ENCODE measurements around the gene TEN1. TPM values are rescaled to one million over a fixed set of nuclear protein-coding genes. Genes with fewer than 3 reads are reported as not detected.

Gene TEN1
- total and polyA plus RNA-seq, 2 of the 13 experiments (the other 11 are each of a cell fraction or from before 2014, with no cell fraction given), result 18.0 to 21.3 TPM

DNA sequence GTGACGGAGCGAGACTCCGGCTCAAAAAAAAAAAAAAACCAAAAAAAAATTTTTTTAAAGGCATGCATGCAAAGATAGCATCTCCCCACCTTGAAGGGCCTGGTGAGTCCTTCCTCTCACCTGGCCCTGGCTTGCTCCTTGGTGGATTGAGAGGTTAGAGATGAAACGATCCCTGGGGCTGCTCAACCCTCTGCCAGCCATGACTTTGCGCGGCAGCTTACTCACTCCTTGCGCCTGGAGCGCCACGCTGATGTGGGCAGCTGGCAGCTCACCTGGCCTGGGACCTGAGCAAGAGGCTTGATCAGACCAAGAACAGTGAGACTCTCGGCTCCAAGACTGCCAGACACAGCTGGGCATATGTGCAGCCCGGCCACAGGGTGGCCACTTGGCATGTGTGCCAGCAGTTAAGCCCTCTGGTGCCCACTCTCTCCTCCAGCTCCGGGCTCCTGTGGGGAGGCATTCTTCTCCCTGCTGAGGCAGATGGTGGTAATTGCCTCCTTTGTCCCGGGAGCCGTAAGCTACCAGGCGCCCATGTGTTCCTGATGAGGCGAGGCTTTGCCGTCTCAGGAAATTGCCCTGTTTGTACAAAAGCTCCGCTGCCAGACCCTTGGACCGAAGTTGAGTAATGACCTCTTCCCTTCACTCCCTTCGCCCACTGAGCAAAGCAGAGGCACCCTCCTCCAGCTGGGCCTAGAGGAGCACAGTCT, 53.2 kb downstream of the TEN1 start (continued):
- TF ChIP-seq, protein P1, sequence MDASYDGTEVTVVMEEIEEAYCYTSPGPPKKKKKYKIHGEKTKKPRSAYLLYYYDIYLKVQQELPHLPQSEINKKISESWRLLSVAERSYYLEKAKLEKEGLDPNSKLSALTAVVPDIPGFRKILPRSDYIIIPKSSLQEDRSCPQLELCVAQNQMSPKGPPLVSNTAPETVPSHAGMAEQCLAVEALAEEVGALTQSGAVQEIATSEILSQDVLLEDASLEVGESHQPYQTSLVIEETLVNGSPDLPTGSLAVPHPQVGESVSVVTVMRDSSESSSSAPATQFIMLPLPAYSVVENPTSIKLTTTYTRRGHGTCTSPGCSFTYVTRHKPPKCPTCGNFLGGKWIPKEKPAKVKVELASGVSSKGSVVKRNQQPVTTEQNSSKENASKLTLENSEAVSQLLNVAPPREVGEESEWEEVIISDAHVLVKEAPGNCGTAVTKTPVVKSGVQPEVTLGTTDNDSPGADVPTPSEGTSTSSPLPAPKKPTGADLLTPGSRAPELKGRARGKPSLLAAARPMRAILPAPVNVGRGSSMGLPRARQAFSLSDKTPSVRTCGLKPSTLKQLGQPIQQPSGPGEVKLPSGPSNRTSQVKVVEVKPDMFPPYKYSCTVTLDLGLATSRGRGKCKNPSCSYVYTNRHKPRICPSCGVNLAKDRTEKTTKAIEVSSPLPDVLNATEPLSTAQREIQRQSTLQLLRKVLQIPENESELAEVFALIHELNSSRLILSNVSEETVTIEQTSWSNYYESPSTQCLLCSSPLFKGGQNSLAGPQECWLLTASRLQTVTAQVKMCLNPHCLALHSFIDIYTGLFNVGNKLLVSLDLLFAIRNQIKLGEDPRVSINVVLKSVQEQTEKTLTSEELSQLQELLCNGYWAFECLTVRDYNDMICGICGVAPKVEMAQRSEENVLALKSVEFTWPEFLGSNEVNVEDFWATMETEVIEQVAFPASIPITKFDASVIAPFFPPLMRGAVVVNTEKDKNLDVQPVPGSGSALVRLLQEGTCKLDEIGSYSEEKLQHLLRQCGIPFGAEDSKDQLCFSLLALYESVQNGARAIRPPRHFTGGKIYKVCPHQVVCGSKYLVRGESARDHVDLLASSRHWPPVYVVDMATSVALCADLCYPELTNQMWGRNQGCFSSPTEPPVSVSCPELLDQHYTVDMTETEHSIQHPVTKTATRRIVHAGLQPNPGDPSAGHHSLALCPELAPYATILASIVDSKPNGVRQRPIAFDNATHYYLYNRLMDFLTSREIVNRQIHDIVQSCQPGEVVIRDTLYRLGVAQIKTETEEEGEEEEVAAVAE (CRISPR knock-in tag; IDR thresholded peaks at IDR 0.05; ENCODE audit: borderline replicate concordance), result peak; percentile 67; the same call in 1 of the 2 replicates
- TF ChIP-seq, protein P2, sequence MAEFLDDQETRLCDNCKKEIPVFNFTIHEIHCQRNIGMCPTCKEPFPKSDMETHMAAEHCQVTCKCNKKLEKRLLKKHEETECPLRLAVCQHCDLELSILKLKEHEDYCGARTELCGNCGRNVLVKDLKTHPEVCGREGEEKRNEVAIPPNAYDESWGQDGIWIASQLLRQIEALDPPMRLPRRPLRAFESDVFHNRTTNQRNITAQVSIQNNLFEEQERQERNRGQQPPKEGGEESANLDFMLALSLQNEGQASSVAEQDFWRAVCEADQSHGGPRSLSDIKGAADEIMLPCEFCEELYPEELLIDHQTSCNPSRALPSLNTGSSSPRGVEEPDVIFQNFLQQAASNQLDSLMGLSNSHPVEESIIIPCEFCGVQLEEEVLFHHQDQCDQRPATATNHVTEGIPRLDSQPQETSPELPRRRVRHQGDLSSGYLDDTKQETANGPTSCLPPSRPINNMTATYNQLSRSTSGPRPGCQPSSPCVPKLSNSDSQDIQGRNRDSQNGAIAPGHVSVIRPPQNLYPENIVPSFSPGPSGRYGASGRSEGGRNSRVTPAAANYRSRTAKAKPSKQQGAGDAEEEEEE (CRISPR knock-in tag; IDR thresholded peaks at IDR 0.05; ENCODE audit: borderline replicate concordance), result no peak
- TF ChIP-seq POLR2A (IDR thresholded peaks at IDR 0.05; ENCODE audit: insufficient read depth in 1 of 2, low read depth in 2 of 2, low read length in 2 of 2) (no peak), PRMT3 (CRISPR knock-in tag; IDR thresholded peaks at IDR 0.05; ENCODE audit: borderline replicate concordance, low read depth) (no peak), SKI (IDR thresholded peaks at IDR 0.05; ENCODE audit: partially characterized antibody) (no peak), DMAP1 (CRISPR knock-in tag; IDR thresholded peaks at IDR 0.05) (0 out of 2 replicates have a peak, but pooled peaks have one; percentile 31), ZFY (CRISPR knock-in tag; IDR thresholded peaks at IDR 0.05) (peak; percentile 43), JUNB (CRISPR knock-in tag; IDR thresholded peaks at IDR 0.05; ENCODE audit: borderline replicate concordance) (no peak), ARNT (IDR thresholded peaks at IDR 0.05) (no peak), ZNF101 (CRISPR knock-in tag; IDR thresholded peaks at IDR 0.05; ENCODE audit: borderline replicate concordance, low read depth) (no peak), KDM4B (CRISPR knock-in tag; IDR thresholded peaks at IDR 0.05) (no peak), ZFP36L1 (CRISPR knock-in tag; IDR thresholded peaks at IDR 0.05) (no peak), ZMAT3 (CRISPR knock-in tag; conservative IDR thresholded peaks at IDR 0.05) (no peak; the same call in 1 of the 2 replicates), JUND (CRISPR knock-in tag; IDR thresholded peaks at IDR 0.05) (0 out of 2 replicates have a peak, but pooled peaks have one; percentile 21), PHB2 (IDR thresholded peaks at IDR 0.05; ENCODE audit: partially characterized antibody) (no peak), ZNF781 (CRISPR knock-in tag; IDR thresholded peaks at IDR 0.05; ENCODE audit: borderline replicate concordance, not compliant biosample characterization) (no peak), PHF20 (CRISPR knock-in tag; IDR thresholded peaks at IDR 0.05) (no peak), ZBTB8A (CRISPR knock-in tag; IDR thresholded peaks at IDR 0.05; ENCODE audit: borderline replicate concordance, low read depth) (no peak), CC2D1A (CRISPR knock-in tag; IDR thresholded peaks at IDR 0.05) (no peak), ZNF569 (CRISPR knock-in tag; IDR thresholded peaks at IDR 0.05; ENCODE audit: borderline replicate concordance) (no peak), ZNF484 (CRISPR knock-in tag; IDR thresholded peaks at IDR 0.05; ENCODE audit: borderline replicate concordance, low read depth) (no peak)
- TF ChIP-seq, protein P3, sequence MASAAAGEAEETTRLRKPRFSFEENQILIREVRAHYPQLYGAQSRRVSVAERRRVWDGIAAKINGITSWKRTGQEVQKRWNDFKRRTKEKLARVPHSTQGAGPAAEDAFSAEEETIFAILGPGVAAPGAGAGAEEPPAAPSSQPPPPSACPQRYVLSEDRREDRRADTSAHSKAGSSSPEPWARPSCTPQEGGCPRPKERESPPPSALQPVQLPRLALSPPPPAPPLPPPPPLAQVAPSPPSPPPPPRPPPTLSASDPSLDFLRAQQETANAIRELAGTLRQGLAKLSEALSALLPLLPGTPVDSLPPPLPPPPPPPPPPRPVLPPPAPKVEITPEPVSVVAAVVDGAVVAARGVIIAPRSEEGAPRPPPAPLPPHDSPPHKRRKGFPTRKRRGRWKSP (CRISPR knock-in tag; IDR thresholded peaks at IDR 0.05), result no peak
- TF ChIP-seq, protein P4, sequence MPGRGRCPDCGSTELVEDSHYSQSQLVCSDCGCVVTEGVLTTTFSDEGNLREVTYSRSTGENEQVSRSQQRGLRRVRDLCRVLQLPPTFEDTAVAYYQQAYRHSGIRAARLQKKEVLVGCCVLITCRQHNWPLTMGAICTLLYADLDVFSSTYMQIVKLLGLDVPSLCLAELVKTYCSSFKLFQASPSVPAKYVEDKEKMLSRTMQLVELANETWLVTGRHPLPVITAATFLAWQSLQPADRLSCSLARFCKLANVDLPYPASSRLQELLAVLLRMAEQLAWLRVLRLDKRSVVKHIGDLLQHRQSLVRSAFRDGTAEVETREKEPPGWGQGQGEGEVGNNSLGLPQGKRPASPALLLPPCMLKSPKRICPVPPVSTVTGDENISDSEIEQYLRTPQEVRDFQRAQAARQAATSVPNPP (CRISPR knock-in tag; IDR thresholded peaks at IDR 0.05), result no peak

Measured in HepG2 (cell line).